ENCODE data around the gene COL8A1. TPM values are rescaled to one million over a fixed set of nuclear protein-coding genes. Genes with fewer than 3 reads are reported as not detected.

Gene COL8A1
- total and polyA plus RNA-seq, 9 of the 15 experiments (the other 6 are each of a cell fraction or from before 2014, with no cell fraction given): 0.07 TPM; not detected in 8

DNA sequence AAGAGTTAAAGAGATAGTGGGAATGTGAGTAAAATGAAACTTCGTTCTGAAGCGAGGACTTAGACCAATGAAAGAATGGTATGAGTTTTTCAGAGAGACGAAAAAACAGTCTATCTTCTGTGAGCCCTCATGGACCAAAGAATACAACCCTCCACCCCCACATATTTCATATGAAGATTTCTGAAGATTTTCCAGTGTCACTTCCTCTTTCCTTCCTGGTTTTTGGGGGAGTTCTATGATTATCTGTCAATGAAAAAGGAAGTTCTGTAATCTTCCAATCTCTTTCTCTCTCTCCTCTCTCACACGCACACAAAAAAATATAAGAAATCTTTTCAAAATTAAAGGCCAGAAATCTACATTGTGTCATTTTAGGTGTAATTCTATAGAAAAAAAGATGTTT lies 206.9 kb downstream of the COL8A1 start (continued):
- no peak for TF ChIP-seq MTA1 (IDR thresholded peaks at IDR 0.05; ENCODE audit: borderline replicate concordance)
- peak; percentile 28; the same call in 1 of the 2 replicates for TF ChIP-seq ELF1 (tag; IDR thresholded peaks at IDR 0.05)

DNA sequence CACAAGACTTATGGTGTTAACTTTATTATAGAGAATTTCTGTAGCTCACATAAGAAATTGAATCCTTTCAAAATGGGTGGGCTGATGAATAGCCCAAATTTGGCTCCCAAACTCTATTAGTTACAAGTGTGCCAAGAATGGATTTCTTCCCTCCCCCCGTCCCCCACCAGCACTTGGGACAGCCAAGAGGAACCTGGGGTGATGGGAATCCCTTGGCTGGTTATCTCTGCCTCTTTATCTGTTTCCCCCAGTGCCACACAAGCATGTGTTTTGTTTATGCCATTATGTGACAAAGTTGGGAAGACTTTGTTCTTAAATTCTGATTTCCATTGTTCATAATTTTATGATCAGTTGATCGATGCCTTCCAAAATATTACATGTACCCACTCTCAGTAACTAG lies 207.6 kb downstream of the COL8A1 start:
- ATAC-seq (no peak), DNase-seq (ENCODE audit: extremely low read depth in 1 of 4, low spot score in 3 of 4) (no peak), FAIRE-seq (no peak)
- Histone ChIP-seq H3K9ac (ENCODE audit: insufficient read depth in 1 of 2, low read depth in 2 of 2, low read length in 2 of 2) (no peak overlapping the region), H3K4me3 (no peak overlapping the region), H3K4me1 (replicated peaks in 1 of 2; ENCODE audit: control insufficient read depth in 2 of 2, insufficient read depth in 2 of 2, low read length in 2 of 2) (peaks cover 0 to 7% of the 10 kb centered on the region in 2 experiments; a peak in 1 of 5 replicates), H3K36me3 (ENCODE audit: control insufficient read depth, insufficient read depth, low read length) (no peaks in the 10 kb centered on the region), H2AFZ (ENCODE audit: low read depth, low read length) (no peak overlapping the region), H3K27ac (ENCODE audit: extremely low read depth, low read depth, low read length) (no peak overlapping the region), H3K79me2 (ENCODE audit: control insufficient read depth, insufficient read depth, low read length) (peaks cover 68% of the 10 kb centered on the region), H3K27me3 (ENCODE audit: control insufficient read depth in 2 of 2, insufficient read depth in 2 of 2, low read length in 2 of 2) (no peaks in the 10 kb centered on the region), H3K9me1 (ENCODE audit: control insufficient read depth, insufficient read depth, low read length) (no peaks in the 10 kb centered on the region), H3K4me2 (ENCODE audit: insufficient read depth, low read length) (no peak overlapping the region), H4K20me1 (replicated peaks; ENCODE audit: control insufficient read depth, insufficient read depth, low read length) (0 out of 2 replicates have a peak, but pooled peaks cover 4% of the 10 kb centered on the region), H3K9me3 (replicated peaks; ENCODE audit: control insufficient read depth, insufficient read depth, low read depth, low read length) (no peaks in the 10 kb centered on the region)
- in situ Hi-C loops (cut with MboI): loop anchor here (25.0 kb wide), 2 partner anchors 216 to 766 kb away; partner anchors contain the start of gene ADGRG7
- BruUV-seq (replicated peaks): no TSS peak
- CTCF ChIA-PET (ENCODE audit: low intra/inter-chr PET ratio): no interaction called here
- intact Hi-C loops (cut with micrococcal nuclease): loop anchor here (10.0 kb wide), 1 partner anchor 159 kb away; no protein-coding TSS in a partner anchor
- POLR2A ChIA-PET: interaction anchor here (0.7 kb wide), 1 partner anchor 26 kb away, joined by 3 read pairs; no protein-coding TSS in a partner anchor
- 36% methylated on average over 2 of the region's 2 CpGs for WGBS (ENCODE audit: insufficient coverage, low coverage, missing lambda C conversion rate)
- TF ChIP-seq KDM5B (IDR thresholded peaks at IDR 0.05; ENCODE audit: insufficient replicate concordance, low read depth, low read length) (no peak), HDAC1 (IDR thresholded peaks at IDR 0.05) (no peak), MEIS2 (IDR thresholded peaks at IDR 0.05; ENCODE audit: partially characterized antibody) (no peak), CBFA2T2 (conservative IDR thresholded peaks at IDR 0.05) (peak; percentile 16; the same call in 1 of the 2 replicates), DPF2 (IDR thresholded peaks at IDR 0.05) (0 out of 2 replicates have a peak, but pooled peaks have one; percentile 30), RFX1 (IDR thresholded peaks at IDR 0.05) (no peak), ZC3H8 (IDR thresholded peaks at IDR 0.05) (no peak), TAL1 (IDR thresholded peaks at IDR 0.05) (peak; percentile 17; the same call in 1 of the 2 replicates), NFIC (IDR thresholded peaks at IDR 0.05) (no peak), ARID1B (IDR thresholded peaks at IDR 0.05) (peak; percentile 24), NFXL1 (CRISPR knock-in tag; IDR thresholded peaks at IDR 0.05) (no peak), CBX3 (IDR thresholded peaks at IDR 0.05; ENCODE audit: borderline replicate concordance in 1 of 2, low read length in 2 of 2) (no peak), PYGO2 (tag; IDR thresholded peaks at IDR 0.05) (no peak), ZNF668 (CRISPR knock-in tag; IDR thresholded peaks at IDR 0.05) (no peak), MCM2 (IDR thresholded peaks at IDR 0.05; ENCODE audit: low read depth) (no peak), SREBF2 (CRISPR knock-in tag; IDR thresholded peaks at IDR 0.05) (no peak)
- TF ChIP-seq, protein P1, sequence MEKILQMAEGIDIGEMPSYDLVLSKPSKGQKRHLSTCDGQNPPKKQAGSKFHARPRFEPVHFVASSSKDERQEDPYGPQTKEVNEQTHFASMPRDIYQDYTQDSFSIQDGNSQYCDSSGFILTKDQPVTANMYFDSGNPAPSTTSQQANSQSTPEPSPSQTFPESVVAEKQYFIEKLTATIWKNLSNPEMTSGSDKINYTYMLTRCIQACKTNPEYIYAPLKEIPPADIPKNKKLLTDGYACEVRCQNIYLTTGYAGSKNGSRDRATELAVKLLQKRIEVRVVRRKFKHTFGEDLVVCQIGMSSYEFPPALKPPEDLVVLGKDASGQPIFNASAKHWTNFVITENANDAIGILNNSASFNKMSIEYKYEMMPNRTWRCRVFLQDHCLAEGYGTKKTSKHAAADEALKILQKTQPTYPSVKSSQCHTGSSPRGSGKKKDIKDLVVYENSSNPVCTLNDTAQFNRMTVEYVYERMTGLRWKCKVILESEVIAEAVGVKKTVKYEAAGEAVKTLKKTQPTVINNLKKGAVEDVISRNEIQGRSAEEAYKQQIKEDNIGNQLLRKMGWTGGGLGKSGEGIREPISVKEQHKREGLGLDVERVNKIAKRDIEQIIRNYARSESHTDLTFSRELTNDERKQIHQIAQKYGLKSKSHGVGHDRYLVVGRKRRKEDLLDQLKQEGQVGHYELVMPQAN (IDR thresholded peaks at IDR 0.05; ENCODE audit: borderline replicate concordance): no peak
- TF ChIP-seq, protein P2, sequence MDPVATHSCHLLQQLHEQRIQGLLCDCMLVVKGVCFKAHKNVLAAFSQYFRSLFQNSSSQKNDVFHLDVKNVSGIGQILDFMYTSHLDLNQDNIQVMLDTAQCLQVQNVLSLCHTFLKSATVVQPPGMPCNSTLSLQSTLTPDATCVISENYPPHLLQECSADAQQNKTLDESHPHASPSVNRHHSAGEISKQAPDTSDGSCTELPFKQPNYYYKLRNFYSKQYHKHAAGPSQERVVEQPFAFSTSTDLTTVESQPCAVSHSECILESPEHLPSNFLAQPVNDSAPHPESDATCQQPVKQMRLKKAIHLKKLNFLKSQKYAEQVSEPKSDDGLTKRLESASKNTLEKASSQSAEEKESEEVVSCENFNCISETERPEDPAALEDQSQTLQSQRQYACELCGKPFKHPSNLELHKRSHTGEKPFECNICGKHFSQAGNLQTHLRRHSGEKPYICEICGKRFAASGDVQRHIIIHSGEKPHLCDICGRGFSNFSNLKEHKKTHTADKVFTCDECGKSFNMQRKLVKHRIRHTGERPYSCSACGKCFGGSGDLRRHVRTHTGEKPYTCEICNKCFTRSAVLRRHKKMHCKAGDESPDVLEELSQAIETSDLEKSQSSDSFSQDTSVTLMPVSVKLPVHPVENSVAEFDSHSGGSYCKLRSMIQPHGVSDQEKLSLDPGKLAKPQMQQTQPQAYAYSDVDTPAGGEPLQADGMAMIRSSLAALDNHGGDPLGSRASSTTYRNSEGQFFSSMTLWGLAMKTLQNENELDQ (CRISPR knock-in tag; IDR thresholded peaks at IDR 0.05; ENCODE audit: borderline replicate concordance): no peak
